ENCODE measurements around the gene DNM1.

GRCh38 chr9:128253140-128253990, 50.2 kb downstream of the DNM1 start:
- no peak for TF ChIP-seq YY1 (IDR thresholded peaks at IDR 0.05; ENCODE audit: low read depth)
- TF ChIP-seq RAD21 (IDR thresholded peaks at IDR 0.05; ENCODE audit: low read depth): no peak
- TF ChIP-seq CEBPB (IDR thresholded peaks at IDR 0.05): no peak
- no peak for TF ChIP-seq CREB1 (IDR thresholded peaks at IDR 0.05; ENCODE audit: low read depth)
- no peak for TF ChIP-seq NFIC (IDR thresholded peaks at IDR 0.05)
- TF ChIP-seq EP300 (IDR thresholded peaks at IDR 0.05; ENCODE audit: borderline replicate concordance): no peak
- TF ChIP-seq, protein P1, sequence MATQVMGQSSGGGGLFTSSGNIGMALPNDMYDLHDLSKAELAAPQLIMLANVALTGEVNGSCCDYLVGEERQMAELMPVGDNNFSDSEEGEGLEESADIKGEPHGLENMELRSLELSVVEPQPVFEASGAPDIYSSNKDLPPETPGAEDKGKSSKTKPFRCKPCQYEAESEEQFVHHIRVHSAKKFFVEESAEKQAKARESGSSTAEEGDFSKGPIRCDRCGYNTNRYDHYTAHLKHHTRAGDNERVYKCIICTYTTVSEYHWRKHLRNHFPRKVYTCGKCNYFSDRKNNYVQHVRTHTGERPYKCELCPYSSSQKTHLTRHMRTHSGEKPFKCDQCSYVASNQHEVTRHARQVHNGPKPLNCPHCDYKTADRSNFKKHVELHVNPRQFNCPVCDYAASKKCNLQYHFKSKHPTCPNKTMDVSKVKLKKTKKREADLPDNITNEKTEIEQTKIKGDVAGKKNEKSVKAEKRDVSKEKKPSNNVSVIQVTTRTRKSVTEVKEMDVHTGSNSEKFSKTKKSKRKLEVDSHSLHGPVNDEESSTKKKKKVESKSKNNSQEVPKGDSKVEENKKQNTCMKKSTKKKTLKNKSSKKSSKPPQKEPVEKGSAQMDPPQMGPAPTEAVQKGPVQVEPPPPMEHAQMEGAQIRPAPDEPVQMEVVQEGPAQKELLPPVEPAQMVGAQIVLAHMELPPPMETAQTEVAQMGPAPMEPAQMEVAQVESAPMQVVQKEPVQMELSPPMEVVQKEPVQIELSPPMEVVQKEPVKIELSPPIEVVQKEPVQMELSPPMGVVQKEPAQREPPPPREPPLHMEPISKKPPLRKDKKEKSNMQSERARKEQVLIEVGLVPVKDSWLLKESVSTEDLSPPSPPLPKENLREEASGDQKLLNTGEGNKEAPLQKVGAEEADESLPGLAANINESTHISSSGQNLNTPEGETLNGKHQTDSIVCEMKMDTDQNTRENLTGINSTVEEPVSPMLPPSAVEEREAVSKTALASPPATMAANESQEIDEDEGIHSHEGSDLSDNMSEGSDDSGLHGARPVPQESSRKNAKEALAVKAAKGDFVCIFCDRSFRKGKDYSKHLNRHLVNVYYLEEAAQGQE (IDR thresholded peaks at IDR 0.05; ENCODE audit: low read depth): no peak
- TF ChIP-seq ZBTB7A (IDR thresholded peaks at IDR 0.05; ENCODE audit: low read depth): no peak
